A673 (cell line): ENCODE data around the gene HAT1. TPM values are rescaled to one million over a fixed set of nuclear protein-coding genes. Genes with fewer than 3 reads are reported as not detected.
"Not testable (repeated sequence)": the region's sequence is repeated elsewhere in the genome, so short reads cannot be mapped to it uniquely, and the experiment has no call there.

Experiments
- BruUV-seq: library from RNA; stranded (reverse); fragments of 400-500 nt; replicated peaks from 2 replicates; lab custom pipeline; 2021; lab: Mats Ljungman, UMichigan
- CTCF ChIA-PET: fragments of 300-600 bp; sonication (Branson Sonifier 250); formaldehyde crosslinking; loops from one replicate; lab custom pipeline; 2022; ENCODE audit warnings: antibody characterized with exemption; lab: Charles Lee
- POLR2A ChIA-PET: fragments of 300-600 bp; sonication (Branson Sonifier 250); formaldehyde crosslinking; loops from one replicate; lab custom pipeline; 2022; ENCODE audit warnings: antibody characterized with exemption; ENCODE audit not compliant: low non-redundant PET; lab: Charles Lee
- DNase-seq: peaks from one replicate; pipeline ENCODE4 v3.0.0-alpha.2; 2015; ENCODE audit warnings: low spot score
- H3K27ac ChIP-seq: fragments of 200-600 bp; sonication (generic); 2 replicates; pipeline ENCODE4 v1.5.1; 2016; ENCODE audit warnings: mixed run types, low read depth, mild to moderate bottlenecking, mixed read lengths, antibody characterized with exemption, low read length; ENCODE audit not compliant: poor library complexity, severe bottlenecking
- H3K27me3 ChIP-seq: fragments of 200-600 bp; sonication (generic); replicated peaks from 2 replicates; pipeline ENCODE4 v1.6.1; 2017; ENCODE audit warnings: mixed run types, low read depth, mild to moderate bottlenecking, mixed read lengths, antibody characterized with exemption, low read length; ENCODE audit not compliant: insufficient read depth, poor library complexity
- H3K36me3 ChIP-seq: fragments of 200-600 bp; sonication (generic); 2 replicates; pipeline ENCODE4 v1.6.1; 2016; ENCODE audit warnings: mixed run types, mild to moderate bottlenecking, mixed read lengths, antibody characterized with exemption, low read length; ENCODE audit not compliant: insufficient read depth, poor library complexity, severe bottlenecking
- H3K4me1 ChIP-seq: fragments of 200-600 bp; sonication (generic); 2 replicates; pipeline ENCODE4 v1.6.1; 2017; ENCODE audit warnings: mixed run types, mild to moderate bottlenecking, mixed read lengths, antibody characterized with exemption, low read length; ENCODE audit not compliant: insufficient read depth, poor library complexity, severe bottlenecking
- H3K4me3 ChIP-seq: fragments of 200-600 bp; sonication (generic); 2 replicates; pipeline ENCODE4 v1.5.1; 2016; ENCODE audit warnings: low read depth, mixed run types, mild to moderate bottlenecking, mixed read lengths, low read length; ENCODE audit not compliant: poor library complexity, severe bottlenecking
- H3K9me3 ChIP-seq: fragments of 200-600 bp; sonication (generic); 2 replicates; pipeline ENCODE4 v1.6.1; 2016; ENCODE audit warnings: mixed run types, low read depth, mild to moderate bottlenecking, mixed read lengths, antibody characterized with exemption, low read length; ENCODE audit not compliant: poor library complexity, severe bottlenecking
- EZH2 ChIP-seq: fragments of 200-600 bp; sonication (generic); IDR thresholded peaks from 2 replicates; pipeline ENCODE4 v1.6.1; 2017; ENCODE audit warnings: borderline replicate concordance, low read depth, mild to moderate bottlenecking, mixed read lengths, antibody characterized with exemption, low read length; ENCODE audit not compliant: poor library complexity, severe bottlenecking
- intact Hi-C: fragments of 100-400 bp; cut with micrococcal nuclease; formaldehyde crosslinking; loops from one replicate; pipeline ENCODE4 v1.10.0; 2022; ENCODE audit not compliant: unreplicated experiment
- total RNA-seq: library from RNA; stranded (reverse); gene quantifications from 2 replicates; pipeline ENCODE4 v1.2.3, GENCODE V29; 2021
- TF ChIP-seq, protein P1 (sequence below): fragments of 300-800, 200-600 bp; sonication (generic); conservative IDR thresholded peaks from 2 replicates; pipeline ENCODE4 v1.5.1; 2017; ENCODE audit warnings: low read depth, mild to moderate bottlenecking, antibody characterized with exemption, low read length, moderate library complexity, mixed read lengths

The HAT1 gene
- total RNA-seq, 1 experiment from 2014 or later, result 115 TPM

DNA sequence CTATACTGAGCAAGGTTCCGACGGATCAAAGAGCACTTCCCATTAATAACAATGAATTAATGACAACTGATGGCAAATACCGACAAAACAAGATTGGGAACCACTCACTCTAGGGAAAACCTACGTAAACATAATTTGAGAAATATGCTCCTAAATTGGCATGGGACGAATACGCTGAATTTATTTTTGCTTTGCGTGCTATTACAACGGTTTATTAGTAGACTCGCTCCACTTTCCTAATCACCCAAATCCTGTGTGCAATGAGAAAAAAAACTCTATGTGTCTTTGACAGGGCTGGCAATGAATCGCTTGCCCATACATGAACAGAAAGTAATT lies 27.7 kb upstream of the HAT1 start:
- ChIA-PET POLR2A (no interaction called here), CTCF (no interaction called here)
- H3K4me3 ChIP-seq, result peak overlapping the region; percentile 93
- no TSS peak for BruUV-seq
- no peak for DNase-seq
- no peaks in the 10 kb centered on the region for H3K36me3 ChIP-seq
- H3K9me3 ChIP-seq, result no peaks in the 10 kb centered on the region
- no peaks in the 10 kb centered on the region for H3K27me3 ChIP-seq
- TF ChIP-seq, protein P1, sequence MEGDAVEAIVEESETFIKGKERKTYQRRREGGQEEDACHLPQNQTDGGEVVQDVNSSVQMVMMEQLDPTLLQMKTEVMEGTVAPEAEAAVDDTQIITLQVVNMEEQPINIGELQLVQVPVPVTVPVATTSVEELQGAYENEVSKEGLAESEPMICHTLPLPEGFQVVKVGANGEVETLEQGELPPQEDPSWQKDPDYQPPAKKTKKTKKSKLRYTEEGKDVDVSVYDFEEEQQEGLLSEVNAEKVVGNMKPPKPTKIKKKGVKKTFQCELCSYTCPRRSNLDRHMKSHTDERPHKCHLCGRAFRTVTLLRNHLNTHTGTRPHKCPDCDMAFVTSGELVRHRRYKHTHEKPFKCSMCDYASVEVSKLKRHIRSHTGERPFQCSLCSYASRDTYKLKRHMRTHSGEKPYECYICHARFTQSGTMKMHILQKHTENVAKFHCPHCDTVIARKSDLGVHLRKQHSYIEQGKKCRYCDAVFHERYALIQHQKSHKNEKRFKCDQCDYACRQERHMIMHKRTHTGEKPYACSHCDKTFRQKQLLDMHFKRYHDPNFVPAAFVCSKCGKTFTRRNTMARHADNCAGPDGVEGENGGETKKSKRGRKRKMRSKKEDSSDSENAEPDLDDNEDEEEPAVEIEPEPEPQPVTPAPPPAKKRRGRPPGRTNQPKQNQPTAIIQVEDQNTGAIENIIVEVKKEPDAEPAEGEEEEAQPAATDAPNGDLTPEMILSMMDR, result no peak
- TF ChIP-seq EZH2, result no peak
- peak overlapping the region; percentile 78 for H3K27ac ChIP-seq
- intact Hi-C loops, result no loop called here
- H3K4me1 ChIP-seq, result peaks cover 6% of the 10 kb centered on the region

DNA sequence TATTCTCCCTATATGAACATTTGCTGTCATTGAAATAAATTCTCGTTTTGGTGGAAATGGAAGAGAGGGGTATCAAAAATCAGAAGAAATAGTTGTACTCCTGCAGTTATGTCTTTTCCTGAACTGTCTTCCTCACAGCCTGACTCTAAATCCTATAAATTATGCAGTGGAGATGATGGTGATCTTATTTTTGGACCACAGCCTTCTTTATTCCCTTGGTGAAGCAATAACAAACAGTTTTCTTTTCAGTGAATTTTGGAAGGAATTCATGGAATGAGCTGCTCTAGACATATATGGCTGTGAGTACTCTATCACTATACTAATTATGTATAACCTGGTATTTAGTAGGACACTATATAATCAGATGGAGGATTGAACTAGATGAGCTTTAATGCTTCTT lies 26.5 kb upstream of the HAT1 start:
- Histone ChIP-seq H3K9me3 (no peaks in the 10 kb centered on the region), H3K36me3 (no peaks in the 10 kb centered on the region), H3K27me3 (no peaks in the 10 kb centered on the region), H3K4me1 (peaks cover 6% of the 10 kb centered on the region), H3K27ac (no peak overlapping the region), H3K4me3 (no peak overlapping the region)
- TF ChIP-seq EZH2, result no peak
- TF ChIP-seq, protein P1, result no peak
- intact Hi-C loops, result no loop called here
- no TSS peak for BruUV-seq
- ChIA-PET CTCF (no interaction called here), POLR2A (no interaction called here)
- no peak for DNase-seq

DNA sequence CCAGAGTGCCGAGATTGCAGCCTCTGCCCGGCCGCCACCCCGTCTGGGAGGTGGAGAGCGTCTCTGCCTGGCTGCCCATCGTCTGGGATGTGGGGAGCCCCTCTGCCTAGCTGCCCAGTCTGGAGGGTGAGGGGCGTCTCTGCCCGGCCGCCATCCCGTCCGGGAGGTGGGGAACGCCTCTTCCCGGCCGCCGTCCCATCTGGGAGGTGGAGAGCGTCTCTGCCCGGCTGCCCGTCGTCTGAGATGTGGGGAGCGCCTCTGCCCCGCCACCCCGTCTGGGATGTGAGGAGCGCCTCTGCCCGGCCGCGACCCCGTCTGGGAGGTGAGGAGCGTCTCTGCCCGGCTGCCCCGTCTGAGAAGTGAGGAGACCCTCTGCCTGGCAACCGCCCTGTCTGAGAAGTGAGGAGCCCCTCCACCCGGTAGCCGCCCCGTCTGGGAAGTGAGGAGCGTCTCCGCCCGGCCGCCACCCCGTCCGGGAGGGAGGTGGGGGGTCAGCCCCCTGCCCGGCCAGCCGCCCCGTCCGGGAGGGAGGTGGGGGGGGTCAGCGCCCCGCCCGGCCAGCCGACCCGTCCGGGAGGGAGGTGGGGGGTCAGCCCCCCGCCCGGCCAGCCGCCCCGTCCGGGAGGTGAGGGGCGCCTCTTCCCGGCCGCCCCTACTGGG lies 22.5 kb upstream of the HAT1 start:
- DNase-seq, BruUV-seq, H3K27me3 ChIP-seq, H3K4me1 ChIP-seq, POLR2A ChIA-PET, H3K9me3 ChIP-seq, intact Hi-C loops, CTCF ChIA-PET, H3K27ac ChIP-seq, H3K4me3 ChIP-seq, H3K36me3 ChIP-seq: not testable (repeated sequence)

DNA sequence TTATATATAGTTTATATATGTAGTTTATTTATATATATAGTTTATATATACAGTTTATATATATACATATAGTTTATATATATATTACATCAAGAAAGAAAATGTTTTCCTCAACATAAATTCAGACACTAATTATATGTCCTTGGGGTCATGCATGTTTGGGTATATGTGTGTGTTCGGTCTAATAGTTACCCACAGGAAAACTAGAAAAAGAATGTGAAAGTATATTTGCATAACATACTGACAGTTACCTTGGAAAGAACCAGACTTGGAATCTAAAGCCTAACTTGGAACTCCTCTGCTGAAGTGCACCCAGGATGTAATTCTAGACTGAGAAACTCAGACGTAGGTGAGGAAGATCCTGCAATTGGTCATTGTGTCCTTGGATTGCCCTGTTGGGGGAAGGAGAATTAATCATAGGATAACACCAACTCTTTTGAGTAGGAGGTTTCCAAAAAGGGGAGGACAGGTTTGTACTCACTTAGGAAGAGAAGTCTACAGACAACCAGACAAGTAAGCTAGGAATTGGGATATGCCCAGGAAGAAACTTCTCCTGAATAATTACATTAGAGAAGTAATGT lies 19.3 kb upstream of the HAT1 start:
- Histone ChIP-seq H3K36me3 (no peaks in the 10 kb centered on the region), H3K9me3 (no peaks in the 10 kb centered on the region), H3K4me1 (no peaks in the 10 kb centered on the region), H3K27me3 (no peaks in the 10 kb centered on the region), H3K4me3 (no peak overlapping the region), H3K27ac (no peak overlapping the region)
- BruUV-seq, result no TSS peak
- ChIA-PET POLR2A (no interaction called here), CTCF (no interaction called here)
- intact Hi-C loops, result no loop called here
- TF ChIP-seq, protein P1, result no peak
- no peak for TF ChIP-seq EZH2
- no peak for DNase-seq
